Neural crest cell (in vitro differentiated cells): Measurements from ENCODE around the gene UBE4A. TPM values are rescaled to one million over a fixed set of nuclear protein-coding genes. Genes with fewer than 3 reads are reported as not detected.

Source experiments
- DNase-seq: peaks from one replicate; pipeline ENCODE4 v3.0.0; 2021; ENCODE audit warnings: low read depth, mixed read lengths, low spot score
- H3K27ac Mint-ChIP-seq: one replicate; pipeline ENCODE4 v1.8.0; 2021; ENCODE audit warnings: mild to moderate bottlenecking, mixed read lengths; ENCODE audit not compliant: unreplicated experiment
- H3K27me3 Mint-ChIP-seq: 2 replicates; pipeline ENCODE4 v1.8.0; 2021; ENCODE audit warnings: low read depth, mild to moderate bottlenecking, mixed read lengths
- H3K36me3 Mint-ChIP-seq: 2 replicates; pipeline ENCODE4 v1.8.0; 2021; ENCODE audit warnings: low read depth, mild to moderate bottlenecking, mixed read lengths
- H3K4me1 Mint-ChIP-seq: 2 replicates; pipeline ENCODE4 v1.8.0; 2021; ENCODE audit warnings: mixed read lengths
- H3K4me3 Mint-ChIP-seq: one replicate; pipeline ENCODE4 v1.8.0; 2021; ENCODE audit warnings: mild to moderate bottlenecking, mixed read lengths
- H3K9me3 Mint-ChIP-seq: 2 replicates; pipeline ENCODE4 v1.8.0; 2021; ENCODE audit warnings: mixed read lengths
- total RNA-seq: library from RNA; stranded (reverse); gene quantifications from 2 replicates; pipeline ENCODE4 v1.2.1, GENCODE V29; 2021
- TF ChIP-seq, protein P1 (sequence below): fragments of 200-600 bp; sonication (generic); conservative IDR thresholded peaks from 2 replicates; pipeline ENCODE4 v1.5.0; 2021; ENCODE audit warnings: antibody characterized with exemption, mild to moderate bottlenecking

The UBE4A gene
- total RNA-seq, 1 donor from 2014 or later = 35.9 TPM

- Mint-ChIP-seq H3K4me1 (no peaks in the 10 kb centered on the region), H3K27me3 (peaks cover 30% of the 10 kb centered on the region), H3K9me3 (no peaks in the 10 kb centered on the region), H3K4me3 (no peak overlapping the region), H3K27ac (no peak overlapping the region), H3K36me3 (no peaks in the 10 kb centered on the region)
- TF ChIP-seq, protein P1, sequence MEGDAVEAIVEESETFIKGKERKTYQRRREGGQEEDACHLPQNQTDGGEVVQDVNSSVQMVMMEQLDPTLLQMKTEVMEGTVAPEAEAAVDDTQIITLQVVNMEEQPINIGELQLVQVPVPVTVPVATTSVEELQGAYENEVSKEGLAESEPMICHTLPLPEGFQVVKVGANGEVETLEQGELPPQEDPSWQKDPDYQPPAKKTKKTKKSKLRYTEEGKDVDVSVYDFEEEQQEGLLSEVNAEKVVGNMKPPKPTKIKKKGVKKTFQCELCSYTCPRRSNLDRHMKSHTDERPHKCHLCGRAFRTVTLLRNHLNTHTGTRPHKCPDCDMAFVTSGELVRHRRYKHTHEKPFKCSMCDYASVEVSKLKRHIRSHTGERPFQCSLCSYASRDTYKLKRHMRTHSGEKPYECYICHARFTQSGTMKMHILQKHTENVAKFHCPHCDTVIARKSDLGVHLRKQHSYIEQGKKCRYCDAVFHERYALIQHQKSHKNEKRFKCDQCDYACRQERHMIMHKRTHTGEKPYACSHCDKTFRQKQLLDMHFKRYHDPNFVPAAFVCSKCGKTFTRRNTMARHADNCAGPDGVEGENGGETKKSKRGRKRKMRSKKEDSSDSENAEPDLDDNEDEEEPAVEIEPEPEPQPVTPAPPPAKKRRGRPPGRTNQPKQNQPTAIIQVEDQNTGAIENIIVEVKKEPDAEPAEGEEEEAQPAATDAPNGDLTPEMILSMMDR = no peak
- DNase-seq = no peak
Measured at GRCh38 chr11:118334745-118335144, 24.7 kb upstream of the UBE4A start.

DNA sequence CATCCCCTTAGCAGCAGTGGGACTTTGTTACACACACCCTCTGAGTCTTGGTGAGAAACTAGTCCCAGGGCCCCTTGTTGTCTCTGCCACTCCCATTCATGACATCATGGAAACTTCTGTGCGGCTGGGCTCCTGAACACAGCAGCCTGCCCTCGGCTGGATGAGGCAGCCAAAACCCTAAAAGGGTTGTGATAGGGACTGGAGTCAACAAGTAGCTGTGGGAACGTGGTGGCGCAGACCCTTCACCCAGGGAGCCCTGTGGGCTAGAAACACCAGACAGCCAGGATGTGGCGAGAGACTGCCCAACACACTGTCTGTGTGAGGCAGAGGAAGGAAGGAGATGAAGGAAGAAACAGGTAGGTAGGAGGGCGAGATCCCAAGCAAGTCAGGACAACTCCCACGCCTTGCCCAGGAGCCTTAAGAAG lies 20.8 kb upstream of the UBE4A start:
- H3K4me3 Mint-ChIP-seq = no peak overlapping the region
- H3K4me1 Mint-ChIP-seq = no peaks in the 10 kb centered on the region
- no peak for DNase-seq
- peaks cover 49% of the 10 kb centered on the region for H3K27me3 Mint-ChIP-seq
- TF ChIP-seq, protein P1 = no peak
- H3K9me3 Mint-ChIP-seq = no peaks in the 10 kb centered on the region
- H3K36me3 Mint-ChIP-seq = no peaks in the 10 kb centered on the region
- no peak overlapping the region for H3K27ac Mint-ChIP-seq

- H3K27me3 Mint-ChIP-seq = peaks cover 53% of the 10 kb centered on the region
- H3K4me3 Mint-ChIP-seq = no peak overlapping the region
- H3K9me3 Mint-ChIP-seq = no peaks in the 10 kb centered on the region
- TF ChIP-seq, protein P1 = no peak
- no peak overlapping the region for H3K27ac Mint-ChIP-seq
- no peaks in the 10 kb centered on the region for H3K36me3 Mint-ChIP-seq
- H3K4me1 Mint-ChIP-seq = no peaks in the 10 kb centered on the region
- no peak for DNase-seq
Measured at GRCh38 chr11:118339281-118339961, 20.0 kb upstream of the UBE4A start.

DNA sequence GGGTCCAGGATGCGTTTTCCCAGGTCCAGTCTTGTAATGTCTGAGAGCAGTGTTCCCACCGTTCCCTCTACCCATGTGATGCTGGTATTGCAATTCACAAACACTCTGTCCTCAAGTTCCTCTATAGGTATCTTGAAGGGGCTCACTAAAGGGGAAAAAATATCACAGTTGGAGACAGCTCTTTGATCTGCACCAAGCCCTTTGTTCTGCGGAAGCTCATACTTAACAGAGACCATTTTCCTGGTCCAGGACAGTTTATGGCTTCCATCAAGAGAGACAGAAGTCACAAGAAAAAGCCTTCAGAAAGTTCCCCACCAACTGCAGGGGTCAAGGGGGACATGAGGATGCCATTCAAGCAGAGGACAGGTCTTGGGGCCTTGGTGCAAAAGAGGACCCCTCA lies 19.0 kb upstream of the UBE4A start:
- Mint-ChIP-seq H3K27me3 (peaks cover 56% of the 10 kb centered on the region), H3K9me3 (no peaks in the 10 kb centered on the region), H3K36me3 (no peaks in the 10 kb centered on the region), H3K4me3 (no peak overlapping the region), H3K4me1 (no peaks in the 10 kb centered on the region), H3K27ac (no peak overlapping the region)
- DNase-seq = no peak
- TF ChIP-seq, protein P1 = no peak

DNA sequence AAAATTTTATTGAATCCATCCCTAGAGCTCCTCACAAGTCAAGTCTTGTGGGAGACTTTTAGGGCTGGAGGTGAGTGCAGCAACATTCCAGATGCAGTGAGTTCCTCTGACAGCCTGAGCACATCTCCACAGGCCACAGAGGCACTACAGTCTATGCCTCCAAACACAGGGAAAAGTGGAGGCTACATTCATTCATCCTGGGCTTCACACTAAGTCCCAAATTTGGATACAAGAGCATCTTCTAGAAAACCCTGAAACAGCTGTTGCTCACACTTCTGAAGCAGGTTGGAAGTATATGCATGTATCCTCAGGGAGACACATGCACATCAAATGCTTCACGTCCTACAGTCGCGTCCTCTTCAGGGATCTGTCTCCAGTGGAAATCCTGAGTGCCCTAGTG lies 18.1 kb upstream of the UBE4A start:
- H3K27me3 Mint-ChIP-seq = peaks cover 64% of the 10 kb centered on the region
- H3K9me3 Mint-ChIP-seq = no peaks in the 10 kb centered on the region
- DNase-seq = no peak
- no peaks in the 10 kb centered on the region for H3K36me3 Mint-ChIP-seq
- no peak overlapping the region for H3K27ac Mint-ChIP-seq
- no peaks in the 10 kb centered on the region for H3K4me1 Mint-ChIP-seq
- no peak overlapping the region for H3K4me3 Mint-ChIP-seq
- TF ChIP-seq, protein P1 = no peak
